Measurements from ENCODE around the gene TPRX1.

TPRX1 gene

GRCh38 chr19:47755762-47756626, 48.4 kb downstream of the TPRX1 start:
- no peak for TF ChIP-seq TCF4 (CRISPR knock-in tag; IDR thresholded peaks at IDR 0.05; ENCODE audit: borderline replicate concordance)
- TF ChIP-seq CSRNP3 (CRISPR knock-in tag; IDR thresholded peaks at IDR 0.05): no peak
- no peak for TF ChIP-seq POU6F1 (CRISPR knock-in tag; IDR thresholded peaks at IDR 0.05; ENCODE audit: borderline replicate concordance, low read depth)
- no peak for TF ChIP-seq SNAI2 (CRISPR knock-in tag; IDR thresholded peaks at IDR 0.05)
- no peak for TF ChIP-seq ZFP30 (CRISPR knock-in tag; IDR thresholded peaks at IDR 0.05)
- no peak for TF ChIP-seq ARNTL (CRISPR knock-in tag; IDR thresholded peaks at IDR 0.05; ENCODE audit: borderline replicate concordance, low read depth)
- TF ChIP-seq PPARA (CRISPR knock-in tag; IDR thresholded peaks at IDR 0.05; ENCODE audit: borderline replicate concordance): no peak
- no peak for TF ChIP-seq CSDC2 (CRISPR knock-in tag; IDR thresholded peaks at IDR 0.05)
- TF ChIP-seq ZFP3 (CRISPR knock-in tag; IDR thresholded peaks at IDR 0.05): no peak
- TF ChIP-seq ESRRG (CRISPR knock-in tag; IDR thresholded peaks at IDR 0.05): no peak
- no peak for TF ChIP-seq TSHZ2 (CRISPR knock-in tag; IDR thresholded peaks at IDR 0.05)
- TF ChIP-seq OSR1 (CRISPR knock-in tag; IDR thresholded peaks at IDR 0.05): no peak
- no peak for TF ChIP-seq TOX (CRISPR knock-in tag; IDR thresholded peaks at IDR 0.05; ENCODE audit: borderline replicate concordance)
- TF ChIP-seq ZNF70 (CRISPR knock-in tag; IDR thresholded peaks at IDR 0.05): no peak
- no peak for TF ChIP-seq ISL1 (CRISPR knock-in tag; IDR thresholded peaks at IDR 0.05)
- no peak for TF ChIP-seq ZC3H10 (CRISPR knock-in tag; IDR thresholded peaks at IDR 0.05)
- TF ChIP-seq PATZ1 (CRISPR knock-in tag; IDR thresholded peaks at IDR 0.05; ENCODE audit: borderline replicate concordance): no peak
- TF ChIP-seq RARB (CRISPR knock-in tag; IDR thresholded peaks at IDR 0.05): no peak
- TF ChIP-seq ZNF565 (CRISPR knock-in tag; conservative IDR thresholded peaks at IDR 0.05; ENCODE audit: low read depth): no peak
- no peak for TF ChIP-seq CREB5 (CRISPR knock-in tag; IDR thresholded peaks at IDR 0.05; ENCODE audit: low read depth)
- no peak for ATAC-seq

- ATAC-seq: no peak
- TF ChIP-seq OSR1 (CRISPR knock-in tag; IDR thresholded peaks at IDR 0.05) (no peak), PPARA (CRISPR knock-in tag; IDR thresholded peaks at IDR 0.05; ENCODE audit: borderline replicate concordance) (no peak), ZFP30 (CRISPR knock-in tag; IDR thresholded peaks at IDR 0.05) (no peak)
Measured at GRCh38 chr19:47755065-47755761, 49.1 kb downstream of the TPRX1 start.

All from SK-N-SH treated with all-trans-retinoic acid at 6 μM for 48 hours (cell line).